Chondrocyte (in vitro differentiated cells): ENCODE results near the gene ELMO1. TPM values are rescaled to one million over a fixed set of nuclear protein-coding genes. Genes with fewer than 3 reads are reported as not detected.

Experiments used
- DNase-seq: peaks from one replicate; pipeline ENCODE4 v3.0.0; 2021; ENCODE audit warnings: mixed read lengths, low spot score
- H3K27ac Mint-ChIP-seq: one replicate; pipeline ENCODE4 v1.8.0; 2021; ENCODE audit warnings: mild to moderate bottlenecking, moderate library complexity, mixed read lengths; ENCODE audit not compliant: unreplicated experiment
- H3K27me3 Mint-ChIP-seq: 2 replicates; pipeline ENCODE4 v1.8.0; 2021; ENCODE audit warnings: low read depth, mixed read lengths
- H3K36me3 Mint-ChIP-seq: 2 replicates; pipeline ENCODE4 v1.8.0; 2021; ENCODE audit warnings: low read depth, mixed read lengths
- H3K4me1 Mint-ChIP-seq: 2 replicates; pipeline ENCODE4 v1.8.0; 2021; ENCODE audit warnings: low read depth, mild to moderate bottlenecking, mixed read lengths
- H3K4me3 Mint-ChIP-seq: one replicate; pipeline ENCODE4 v1.8.0; 2021; ENCODE audit warnings: mild to moderate bottlenecking, moderate library complexity, mixed read lengths; ENCODE audit not compliant: unreplicated experiment
- H3K9me3 Mint-ChIP-seq: 2 replicates; pipeline ENCODE4 v1.8.0; 2021; ENCODE audit warnings: low read depth, mixed read lengths
- CTCF ChIP-seq: fragments of 200-600 bp; sonication (generic); IDR thresholded peaks from 2 replicates; pipeline ENCODE4 v1.5.0; 2021; ENCODE audit warnings: antibody characterized with exemption, mild to moderate bottlenecking, moderate library complexity
- total RNA-seq: library from RNA; stranded (reverse); gene quantifications from 3 replicates; pipeline ENCODE4 v1.2.1, GENCODE V29; 2021

ELMO1 gene
- total RNA-seq, 1 donor from 2014 or later, result 0.42 TPM

- Mint-ChIP-seq H3K4me3 (no peak overlapping the region), H3K4me1 (no peaks in the 10 kb centered on the region), H3K36me3 (no peaks in the 10 kb centered on the region), H3K27me3 (peaks cover 2% of the 10 kb centered on the region), H3K27ac (no peak overlapping the region), H3K9me3 (no peaks in the 10 kb centered on the region)
- DNase-seq, result no peak
- no peak for TF ChIP-seq CTCF
These were observed 254.9 kb downstream of the ELMO1 start for GRCh38 chr7:37193775-37194135.

GRCh38 chr7:37193087-37193774 is 255.4 kb downstream of the ELMO1 start:
- no peak for DNase-seq
- H3K4me3 Mint-ChIP-seq, result no peak overlapping the region
- H3K27ac Mint-ChIP-seq, result no peak overlapping the region
- H3K36me3 Mint-ChIP-seq, result no peaks in the 10 kb centered on the region
- no peaks in the 10 kb centered on the region for H3K4me1 Mint-ChIP-seq
- H3K9me3 Mint-ChIP-seq, result no peaks in the 10 kb centered on the region
- TF ChIP-seq CTCF, result no peak
- peaks cover 2% of the 10 kb centered on the region for H3K27me3 Mint-ChIP-seq

- no peaks in the 10 kb centered on the region for H3K36me3 Mint-ChIP-seq
These were observed 256.9 kb downstream of the ELMO1 start for GRCh38 chr7:37191797-37192196.

GRCh38 chr7:37187179-37187578 is 261.5 kb downstream of the ELMO1 start:
- Mint-ChIP-seq H3K27me3 (peaks cover 5% of the 10 kb centered on the region), H3K4me1 (no peaks in the 10 kb centered on the region), H3K27ac (no peak overlapping the region), H3K4me3 (no peak overlapping the region), H3K36me3 (no peaks in the 10 kb centered on the region), H3K9me3 (peaks cover 3% of the 10 kb centered on the region)
- TF ChIP-seq CTCF, result no peak
- no peak for DNase-seq

More at GRCh38 chr7:37191797-37192196, 256.9 kb downstream of the ELMO1 start:
- DNase-seq, result no peak
- no peak overlapping the region for H3K4me3 Mint-ChIP-seq
- no peak for TF ChIP-seq CTCF
- H3K9me3 Mint-ChIP-seq, result peaks cover 3% of the 10 kb centered on the region
- H3K27me3 Mint-ChIP-seq, result no peaks in the 10 kb centered on the region
- no peak overlapping the region for H3K27ac Mint-ChIP-seq
- no peaks in the 10 kb centered on the region for H3K4me1 Mint-ChIP-seq

GRCh38 chr7:37186753-37187152 is 261.9 kb downstream of the ELMO1 start:
- Mint-ChIP-seq H3K4me1 (no peaks in the 10 kb centered on the region), H3K27me3 (peaks cover 5% of the 10 kb centered on the region), H3K4me3 (no peak overlapping the region), H3K9me3 (peaks cover 3% of the 10 kb centered on the region), H3K27ac (no peak overlapping the region), H3K36me3 (no peaks in the 10 kb centered on the region)
- no peak for DNase-seq
- no peak for TF ChIP-seq CTCF
